ENCODE measurements around the gene MPRIP. TPM values are rescaled to one million over a fixed set of nuclear protein-coding genes. Genes with fewer than 3 reads are reported as not detected.
A peak's percentile ranks its signal among the peaks of the same experiment; 100 is the strongest.

MPRIP gene
- total RNA-seq, 4 donors from 2014 or later = 130 to 244 (median 155) TPM

GRCh38 chr17:17055286-17056155, 13.3 kb downstream of the MPRIP start:
- WGBS, 2 donors = 76 to 86% methylated on average over 15 to 16 of the region's 16 CpGs
- Histone ChIP-seq H3K4me3 (replicated peaks in 1 of 3) (no peak overlapping the region), H3K4me1 (peaks cover 24 to 68% of the 10 kb centered on the region in 2 donors), H3K27me3 (no peaks in the 10 kb centered on the region), H3K36me3 (peaks cover 3 to 8% of the 10 kb centered on the region in 2 donors), H3K9me3 (no peaks in the 10 kb centered on the region), H3K27ac (peak overlapping the region in 2 of 3 donors; percentile 2 to 62)
- DNase-seq = no peak
- TF ChIP-seq POLR2A (IDR thresholded peaks at IDR 0.05) (no peak), CTCF (IDR thresholded peaks at IDR 0.05) (no peak)
- intact Hi-C loops (cut with DNase I) = no loop called here

- intact Hi-C loops (cut with DNase I) = no loop called here
- 63 to 86% methylated on average over 8 of the region's 8 CpGs for WGBS, 2 donors
- Histone ChIP-seq H3K36me3 (peaks cover 3 to 8% of the 10 kb centered on the region in 2 donors), H3K4me1 (peaks cover 24 to 68% of the 10 kb centered on the region in 2 donors), H3K27ac (peak overlapping the region in 2 of 3 donors; percentile 2 to 62), H3K4me3 (replicated peaks in 1 of 3) (no peak overlapping the region), H3K27me3 (no peaks in the 10 kb centered on the region), H3K9me3 (no peaks in the 10 kb centered on the region)
- TF ChIP-seq CTCF (IDR thresholded peaks at IDR 0.05) (no peak), POLR2A (IDR thresholded peaks at IDR 0.05) (no peak)
- no peak for DNase-seq
These were observed 13.9 kb downstream of the MPRIP start for GRCh38 chr17:17056156-17056539.

- H3K4me3 ChIP-seq (replicated peaks in 1 of 3) = no peak overlapping the region
- peaks cover 3 to 8% of the 10 kb centered on the region in 2 donors for H3K36me3 ChIP-seq
- intact Hi-C loops (cut with DNase I) = no loop called here
- no peak for TF ChIP-seq CTCF (IDR thresholded peaks at IDR 0.05)
- no peak for TF ChIP-seq POLR2A (IDR thresholded peaks at IDR 0.05)
- H3K27ac ChIP-seq = no peak overlapping the region
- H3K27me3 ChIP-seq = no peaks in the 10 kb centered on the region
- no peak for DNase-seq
- H3K9me3 ChIP-seq = no peaks in the 10 kb centered on the region
- WGBS, 2 donors = 90% methylated on average over 8 to 9 of the region's 9 CpGs
- H3K4me1 ChIP-seq = peaks cover 26 to 68% of the 10 kb centered on the region in 2 donors
These were observed 14.8 kb downstream of the MPRIP start for GRCh38 chr17:17057057-17057551.

GRCh38 chr17:17058304-17058703, 16.0 kb downstream of the MPRIP start:
- DNase-seq = no peak
- Histone ChIP-seq H3K9me3 (no peaks in the 10 kb centered on the region), H3K4me1 (peaks cover 20 to 68% of the 10 kb centered on the region in 2 donors), H3K27ac (no peak overlapping the region), H3K36me3 (peaks cover 3 to 8% of the 10 kb centered on the region in 2 donors), H3K4me3 (replicated peaks in 1 of 3) (no peak overlapping the region), H3K27me3 (no peaks in the 10 kb centered on the region)
- 80 to 84% methylated on average over 6 of the region's 6 CpGs for WGBS, 2 donors
- no peak for TF ChIP-seq CTCF (IDR thresholded peaks at IDR 0.05)
- TF ChIP-seq POLR2A (IDR thresholded peaks at IDR 0.05) = no peak
- intact Hi-C loops (cut with DNase I) = no loop called here

- Histone ChIP-seq H3K27ac (no peak overlapping the region), H3K27me3 (no peaks in the 10 kb centered on the region), H3K4me3 (replicated peaks in 1 of 3) (no peak overlapping the region), H3K4me1 (peaks cover 20 to 68% of the 10 kb centered on the region in 2 donors), H3K9me3 (no peaks in the 10 kb centered on the region), H3K36me3 (peaks cover 3 to 8% of the 10 kb centered on the region in 2 donors)
- DNase-seq = no peak
- TF ChIP-seq POLR2A (IDR thresholded peaks at IDR 0.05) (no peak), CTCF (IDR thresholded peaks at IDR 0.05) (no peak)
- 86% methylated on average over 10 of the region's 10 CpGs for WGBS, 2 donors
- intact Hi-C loops (cut with DNase I) = no loop called here
These were observed 17.1 kb downstream of the MPRIP start for GRCh38 chr17:17059301-17059890.
